ENCODE data around the gene CNTN4. TPM values are rescaled to one million over a fixed set of nuclear protein-coding genes. Genes with fewer than 3 reads are reported as not detected.

Gene CNTN4
- total RNA-seq, 1 experiment from 2014 or later = 51.3 TPM

DNA sequence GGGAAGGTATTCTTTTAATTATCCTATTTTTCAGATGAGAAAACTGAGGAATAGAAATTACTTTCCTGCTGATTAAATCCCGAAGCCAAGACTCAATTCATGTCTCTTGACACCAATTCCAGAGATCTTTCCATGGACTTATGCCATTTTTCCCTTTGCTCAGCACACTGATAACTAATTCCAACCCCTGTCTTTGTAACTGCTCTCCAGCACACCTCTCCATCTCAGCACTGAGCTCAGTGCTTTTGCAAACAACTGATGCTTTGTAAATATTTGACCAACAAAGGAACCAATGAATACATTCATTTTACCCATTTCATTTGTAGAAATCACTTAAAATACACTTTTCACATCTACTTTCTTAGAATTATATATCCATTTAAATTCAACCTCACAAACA lies 762.5 kb downstream of the CNTN4 start:
- H3K4me1 ChIP-seq = peaks cover 14% of the 10 kb centered on the region
- POLR2A ChIA-PET = no interaction called here
- no peaks in the 10 kb centered on the region for H3K27me3 ChIP-seq (replicated peaks; ENCODE audit: control insufficient read depth, insufficient read depth, low read length)
- Mint-ChIP-seq H3K27ac (ENCODE audit: unreplicated experiment) (peak overlapping the region; percentile 39), H3K36me3 (ENCODE audit: insufficient read depth, unreplicated experiment) (no peaks in the 10 kb centered on the region), H3K4me1 (ENCODE audit: low read depth, unreplicated experiment) (peaks cover 21% of the 10 kb centered on the region), H3K4me3 (ENCODE audit: unreplicated experiment) (no peak overlapping the region), H3K9me3 (ENCODE audit: unreplicated experiment) (peaks cover 8% of the 10 kb centered on the region), H3K27me3 (ENCODE audit: insufficient read depth, unreplicated experiment) (no peaks in the 10 kb centered on the region)
- TF ChIP-seq, protein P1, sequence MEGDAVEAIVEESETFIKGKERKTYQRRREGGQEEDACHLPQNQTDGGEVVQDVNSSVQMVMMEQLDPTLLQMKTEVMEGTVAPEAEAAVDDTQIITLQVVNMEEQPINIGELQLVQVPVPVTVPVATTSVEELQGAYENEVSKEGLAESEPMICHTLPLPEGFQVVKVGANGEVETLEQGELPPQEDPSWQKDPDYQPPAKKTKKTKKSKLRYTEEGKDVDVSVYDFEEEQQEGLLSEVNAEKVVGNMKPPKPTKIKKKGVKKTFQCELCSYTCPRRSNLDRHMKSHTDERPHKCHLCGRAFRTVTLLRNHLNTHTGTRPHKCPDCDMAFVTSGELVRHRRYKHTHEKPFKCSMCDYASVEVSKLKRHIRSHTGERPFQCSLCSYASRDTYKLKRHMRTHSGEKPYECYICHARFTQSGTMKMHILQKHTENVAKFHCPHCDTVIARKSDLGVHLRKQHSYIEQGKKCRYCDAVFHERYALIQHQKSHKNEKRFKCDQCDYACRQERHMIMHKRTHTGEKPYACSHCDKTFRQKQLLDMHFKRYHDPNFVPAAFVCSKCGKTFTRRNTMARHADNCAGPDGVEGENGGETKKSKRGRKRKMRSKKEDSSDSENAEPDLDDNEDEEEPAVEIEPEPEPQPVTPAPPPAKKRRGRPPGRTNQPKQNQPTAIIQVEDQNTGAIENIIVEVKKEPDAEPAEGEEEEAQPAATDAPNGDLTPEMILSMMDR (IDR thresholded peaks at IDR 0.05; ENCODE audit: insufficient read depth in 1 of 2, low read depth in 1 of 2, low read length in 1 of 2, severe bottlenecking in 1 of 2, unreplicated experiment in 1 of 2) = no peak
- no peak overlapping the region for H3K4me3 ChIP-seq (ENCODE audit: low read depth, low read length)
- no peaks in the 10 kb centered on the region for H3K9me3 ChIP-seq
- intact Hi-C loops (cut with micrococcal nuclease; ENCODE audit: unreplicated experiment) = loop anchor here (5.0 kb wide), 1 partner anchor 36 kb away; no protein-coding TSS in a partner anchor
- CTCF ChIA-PET = no interaction called here
- BruUV-seq (replicated peaks) = no TSS peak
- H3K36me3 ChIP-seq (ENCODE audit: control insufficient read depth, insufficient read depth, low read length) = no peaks in the 10 kb centered on the region
- DNase-seq = no peak

DNA sequence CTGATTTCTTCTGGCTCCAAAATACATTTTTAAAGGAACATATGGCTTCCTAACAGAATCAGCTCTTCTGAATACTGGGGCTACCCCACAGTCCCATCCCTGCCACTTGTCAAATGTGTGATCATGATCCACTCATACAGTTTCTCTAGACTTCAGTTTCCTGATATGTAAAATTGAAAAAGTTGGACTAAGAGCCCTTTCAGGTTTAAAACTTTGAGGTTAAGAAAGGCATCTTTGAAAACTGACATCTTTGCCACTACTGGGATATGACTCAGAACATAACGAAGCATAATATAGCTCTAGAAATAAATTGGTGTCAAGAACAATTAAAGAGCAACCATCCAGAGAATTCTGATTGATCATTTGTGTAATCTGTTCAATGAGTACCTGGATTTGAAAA lies 763.3 kb downstream of the CNTN4 start:
- no TSS peak for BruUV-seq (replicated peaks)
- ChIA-PET POLR2A (no interaction called here), CTCF (no interaction called here)
- Mint-ChIP-seq H3K9me3 (ENCODE audit: unreplicated experiment) (peaks cover 8% of the 10 kb centered on the region), H3K36me3 (ENCODE audit: insufficient read depth, unreplicated experiment) (no peaks in the 10 kb centered on the region), H3K27ac (ENCODE audit: unreplicated experiment) (peak overlapping the region; percentile 39), H3K27me3 (ENCODE audit: insufficient read depth, unreplicated experiment) (no peaks in the 10 kb centered on the region), H3K4me3 (ENCODE audit: unreplicated experiment) (no peak overlapping the region), H3K4me1 (ENCODE audit: low read depth, unreplicated experiment) (peaks cover 21% of the 10 kb centered on the region)
- Histone ChIP-seq H3K4me1 (peaks cover 14% of the 10 kb centered on the region), H3K36me3 (ENCODE audit: control insufficient read depth, insufficient read depth, low read length) (no peaks in the 10 kb centered on the region), H3K27me3 (replicated peaks; ENCODE audit: control insufficient read depth, insufficient read depth, low read length) (no peaks in the 10 kb centered on the region), H3K4me3 (ENCODE audit: low read depth, low read length) (no peak overlapping the region), H3K9me3 (no peaks in the 10 kb centered on the region)
- intact Hi-C loops (cut with micrococcal nuclease; ENCODE audit: unreplicated experiment) = loop anchor here (5.0 kb wide), 1 partner anchor 35 kb away; no protein-coding TSS in a partner anchor
- DNase-seq = no peak
- TF ChIP-seq, protein P1 (IDR thresholded peaks at IDR 0.05; ENCODE audit: insufficient read depth in 1 of 2, low read depth in 1 of 2, low read length in 1 of 2, severe bottlenecking in 1 of 2, unreplicated experiment in 1 of 2) = no peak

DNA sequence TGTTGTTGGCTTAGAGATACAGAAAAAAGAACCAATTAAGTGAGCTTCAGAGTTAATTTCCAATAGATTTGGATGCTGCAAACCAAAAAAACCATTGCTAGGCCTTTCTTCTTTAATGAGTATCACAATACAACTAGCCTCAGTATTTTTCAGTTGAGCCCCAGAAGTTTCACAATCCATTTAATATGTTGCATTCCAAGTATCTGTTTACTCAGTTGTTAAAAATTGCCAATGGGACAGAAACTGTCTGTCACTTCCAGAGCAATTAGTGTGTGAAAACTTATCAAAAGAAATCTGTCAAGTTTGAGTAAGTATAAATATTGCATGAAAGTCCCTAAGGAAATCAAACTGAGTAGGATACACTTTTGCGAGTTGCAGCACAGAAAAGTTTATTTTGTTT lies 763.7 kb downstream of the CNTN4 start:
- Histone ChIP-seq H3K9me3 (no peaks in the 10 kb centered on the region), H3K27me3 (replicated peaks; ENCODE audit: control insufficient read depth, insufficient read depth, low read length) (no peaks in the 10 kb centered on the region), H3K4me1 (peaks cover 14% of the 10 kb centered on the region), H3K36me3 (ENCODE audit: control insufficient read depth, insufficient read depth, low read length) (no peaks in the 10 kb centered on the region), H3K4me3 (ENCODE audit: low read depth, low read length) (no peak overlapping the region)
- CTCF ChIA-PET = no interaction called here
- no peak overlapping the region for H3K4me3 Mint-ChIP-seq (ENCODE audit: unreplicated experiment)
- peak in 1 of 2 experiments; percentile 2 for DNase-seq
- TF ChIP-seq, protein P1 (IDR thresholded peaks at IDR 0.05; ENCODE audit: insufficient read depth in 1 of 2, low read depth in 1 of 2, low read length in 1 of 2, severe bottlenecking in 1 of 2, unreplicated experiment in 1 of 2) = no peak
- POLR2A ChIA-PET = no interaction called here
- H3K4me1 Mint-ChIP-seq (ENCODE audit: low read depth, unreplicated experiment) = peaks cover 22% of the 10 kb centered on the region
- intact Hi-C loops (cut with micrococcal nuclease; ENCODE audit: unreplicated experiment) = loop anchor here (5.0 kb wide), 1 partner anchor 35 kb away; no protein-coding TSS in a partner anchor
- peaks cover 8% of the 10 kb centered on the region for H3K9me3 Mint-ChIP-seq (ENCODE audit: unreplicated experiment)
- no peak overlapping the region for H3K27ac Mint-ChIP-seq (ENCODE audit: unreplicated experiment)
- BruUV-seq (replicated peaks) = no TSS peak
- H3K36me3 Mint-ChIP-seq (ENCODE audit: insufficient read depth, unreplicated experiment) = no peaks in the 10 kb centered on the region
- H3K27me3 Mint-ChIP-seq (ENCODE audit: insufficient read depth, unreplicated experiment) = no peaks in the 10 kb centered on the region
